ENCODE data around the gene CEP83. TPM values are rescaled to one million over a fixed set of nuclear protein-coding genes. Genes with fewer than 3 reads are reported as not detected.

The CEP83 gene
- total RNA-seq, 1 donor = 9.8 TPM

GRCh38 chr12:94333396-94333795, 126.3 kb downstream of the CEP83 start:
- Histone ChIP-seq H4K20me1 (ENCODE audit: insufficient read depth, low read length) (no peaks in the 10 kb centered on the region), H2AFZ (ENCODE audit: low read length) (no peak overlapping the region), H3K36me3 (ENCODE audit: insufficient read depth, low read length) (no peaks in the 10 kb centered on the region), H3K27me3 (ENCODE audit: insufficient read depth, low read length) (no peaks in the 10 kb centered on the region), H3K27ac (ENCODE audit: low read depth, low read length) (no peak overlapping the region), H3K4me2 (ENCODE audit: insufficient read depth, low read length) (no peak overlapping the region), H3K4me3 (ENCODE audit: insufficient read depth, low read length) (no peak overlapping the region), H3K9me3 (ENCODE audit: low read depth, low read length) (no peaks in the 10 kb centered on the region), H3K4me1 (ENCODE audit: insufficient read depth, low read length) (no peaks in the 10 kb centered on the region), H3K79me2 (ENCODE audit: insufficient read depth, low read length) (no peaks in the 10 kb centered on the region)
- no peak for DNase-seq (ENCODE audit: insufficient read length, low spot score, missing footprints)
- TF ChIP-seq CTCF (IDR thresholded peaks at IDR 0.05; ENCODE audit: extremely low read depth, low read depth, low read length) = no peak

- DNase-seq (ENCODE audit: insufficient read length, low spot score, missing footprints) = no peak
- Histone ChIP-seq H3K9me3 (ENCODE audit: low read depth, low read length) (no peaks in the 10 kb centered on the region), H3K36me3 (ENCODE audit: insufficient read depth, low read length) (no peaks in the 10 kb centered on the region), H3K4me2 (ENCODE audit: insufficient read depth, low read length) (no peak overlapping the region), H3K27ac (ENCODE audit: low read depth, low read length) (no peak overlapping the region), H2AFZ (ENCODE audit: low read length) (no peak overlapping the region), H4K20me1 (ENCODE audit: insufficient read depth, low read length) (no peaks in the 10 kb centered on the region), H3K4me3 (ENCODE audit: insufficient read depth, low read length) (no peak overlapping the region), H3K4me1 (ENCODE audit: insufficient read depth, low read length) (peaks cover 24% of the 10 kb centered on the region), H3K27me3 (ENCODE audit: insufficient read depth, low read length) (no peaks in the 10 kb centered on the region), H3K79me2 (ENCODE audit: insufficient read depth, low read length) (no peaks in the 10 kb centered on the region)
- TF ChIP-seq CTCF (IDR thresholded peaks at IDR 0.05; ENCODE audit: extremely low read depth, low read depth, low read length) = no peak
Measured at GRCh38 chr12:94329366-94329765, 130.3 kb downstream of the CEP83 start.

- TF ChIP-seq CTCF (IDR thresholded peaks at IDR 0.05; ENCODE audit: extremely low read depth, low read depth, low read length) = no peak
- DNase-seq (ENCODE audit: insufficient read length, low spot score, missing footprints) = no peak
Measured at GRCh38 chr12:94327809-94328208, 131.9 kb downstream of the CEP83 start.

GRCh38 chr12:94326727-94327126, 132.9 kb downstream of the CEP83 start:
- no peak overlapping the region for H3K4me3 ChIP-seq (ENCODE audit: insufficient read depth, low read length)
- H3K9me3 ChIP-seq (ENCODE audit: low read depth, low read length) = no peaks in the 10 kb centered on the region
- peak overlapping the region; percentile 24 for H3K4me2 ChIP-seq (ENCODE audit: insufficient read depth, low read length)
- H3K27ac ChIP-seq (ENCODE audit: low read depth, low read length) = peak overlapping the region; percentile 8
- no peaks in the 10 kb centered on the region for H3K27me3 ChIP-seq (ENCODE audit: insufficient read depth, low read length)
- peaks cover 6% of the 10 kb centered on the region for H3K36me3 ChIP-seq (ENCODE audit: insufficient read depth, low read length)
- peaks cover 24% of the 10 kb centered on the region for H3K4me1 ChIP-seq (ENCODE audit: insufficient read depth, low read length)
- no peaks in the 10 kb centered on the region for H4K20me1 ChIP-seq (ENCODE audit: insufficient read depth, low read length)
- DNase-seq (ENCODE audit: insufficient read length, low spot score, missing footprints) = peak; percentile 55
- H2AFZ ChIP-seq (ENCODE audit: low read length) = no peak overlapping the region
- no peak for TF ChIP-seq CTCF (IDR thresholded peaks at IDR 0.05; ENCODE audit: extremely low read depth, low read depth, low read length)
- no peaks in the 10 kb centered on the region for H3K79me2 ChIP-seq (ENCODE audit: insufficient read depth, low read length)

More at GRCh38 chr12:94327809-94328208, 131.9 kb downstream of the CEP83 start:
- Histone ChIP-seq H2AFZ (ENCODE audit: low read length) (no peak overlapping the region), H3K4me3 (ENCODE audit: insufficient read depth, low read length) (no peak overlapping the region), H3K36me3 (ENCODE audit: insufficient read depth, low read length) (no peaks in the 10 kb centered on the region), H3K79me2 (ENCODE audit: insufficient read depth, low read length) (no peaks in the 10 kb centered on the region), H3K4me2 (ENCODE audit: insufficient read depth, low read length) (no peak overlapping the region), H4K20me1 (ENCODE audit: insufficient read depth, low read length) (no peaks in the 10 kb centered on the region), H3K4me1 (ENCODE audit: insufficient read depth, low read length) (peaks cover 24% of the 10 kb centered on the region), H3K27ac (ENCODE audit: low read depth, low read length) (no peak overlapping the region), H3K27me3 (ENCODE audit: insufficient read depth, low read length) (no peaks in the 10 kb centered on the region), H3K9me3 (ENCODE audit: low read depth, low read length) (no peaks in the 10 kb centered on the region)
